HEK293 (cell line): ENCODE data around the gene HDAC10.

ENCODE experiments used
- BCL6B ChIP-seq: fragments of 450-650 bp; formaldehyde crosslinking; IDR thresholded peaks from 2 replicates; pipeline ENCODE4 v1.5.1; 2017; ENCODE audit warnings: missing biosample characterization, missing genetic modification characterization
- FEZF1 ChIP-seq: fragments of 450-650 bp; formaldehyde crosslinking; IDR thresholded peaks from 2 replicates; pipeline ENCODE4 v1.5.1; 2016; ENCODE audit warnings: missing biosample characterization, missing genetic modification characterization
- GFI1B ChIP-seq: fragments of 450-650 bp; formaldehyde crosslinking; IDR thresholded peaks from 2 replicates; pipeline ENCODE4 v1.5.1; 2016; ENCODE audit warnings: missing biosample characterization, missing genetic modification characterization
- IKZF3 ChIP-seq: fragments of 450-650 bp; IDR thresholded peaks from 2 replicates; pipeline ENCODE4 v1.5.0; 2018; ENCODE audit warnings: missing biosample characterization, mild to moderate bottlenecking, missing genetic modification characterization, moderate library complexity
- KLF9 ChIP-seq: fragments of 450-650 bp; formaldehyde crosslinking; IDR thresholded peaks from 2 replicates; pipeline ENCODE4 v1.5.1; 2016; ENCODE audit warnings: missing biosample characterization, missing genetic modification characterization, low read depth
- MYNN ChIP-seq: fragments of 450-650 bp; formaldehyde crosslinking; IDR thresholded peaks from 2 replicates; pipeline ENCODE4 v1.5.1; 2016; ENCODE audit warnings: missing biosample characterization, missing genetic modification characterization, borderline replicate concordance
- OVOL3 ChIP-seq: fragments of 450-650 bp; formaldehyde crosslinking; IDR thresholded peaks from 2 replicates; pipeline ENCODE4 v1.5.1; 2016; ENCODE audit warnings: missing biosample characterization, missing genetic modification characterization
- PRDM4 ChIP-seq: fragments of 450-650 bp; formaldehyde crosslinking; IDR thresholded peaks from 2 replicates; pipeline ENCODE4 v1.5.1; 2017; ENCODE audit warnings: missing biosample characterization, missing genetic modification characterization
- ZBTB44 ChIP-seq: fragments of 450-650 bp; IDR thresholded peaks from 2 replicates; pipeline ENCODE4 v1.5.1; 2018; ENCODE audit warnings: missing biosample characterization, mild to moderate bottlenecking, missing genetic modification characterization
- ZFHX2 ChIP-seq: fragments of 450-650 bp; formaldehyde crosslinking; conservative IDR thresholded peaks from 2 replicates; pipeline ENCODE4 v1.5.1; 2016; ENCODE audit warnings: missing biosample characterization, missing genetic modification characterization
- ZNF133 ChIP-seq: fragments of 450-650 bp; formaldehyde crosslinking; IDR thresholded peaks from 2 replicates; pipeline ENCODE4 v1.5.1; 2016; ENCODE audit warnings: missing biosample characterization, missing genetic modification characterization
- ZNF155 ChIP-seq: fragments of 450-650 bp; formaldehyde crosslinking; IDR thresholded peaks from 2 replicates; pipeline ENCODE4 v1.5.1; 2016; ENCODE audit warnings: missing biosample characterization, missing genetic modification characterization
- ZNF184 ChIP-seq: fragments of 450-650 bp; IDR thresholded peaks from 2 replicates; pipeline ENCODE4 v1.5.1; 2018; ENCODE audit warnings: missing biosample characterization, mild to moderate bottlenecking, missing genetic modification characterization
- ZNF2 ChIP-seq: fragments of 450-650 bp; formaldehyde crosslinking; IDR thresholded peaks from 2 replicates; pipeline ENCODE4 v1.5.1; 2016; ENCODE audit warnings: missing biosample characterization, missing genetic modification characterization
- ZNF501 ChIP-seq: fragments of 450-650 bp; formaldehyde crosslinking; IDR thresholded peaks from 2 replicates; pipeline ENCODE4 v1.5.1; 2016; ENCODE audit warnings: missing biosample characterization, missing genetic modification characterization
- ZNF514 ChIP-seq: fragments of 450-650 bp; formaldehyde crosslinking; IDR thresholded peaks from 2 replicates; pipeline ENCODE4 v1.5.1; 2016; ENCODE audit warnings: missing biosample characterization, missing genetic modification characterization
- ZNF610 ChIP-seq: fragments of 450-650 bp; formaldehyde crosslinking; IDR thresholded peaks from 2 replicates; pipeline ENCODE4 v1.5.1; 2016; ENCODE audit warnings: missing biosample characterization, missing genetic modification characterization, borderline replicate concordance
- ZNF629 ChIP-seq: fragments of 450-650 bp; formaldehyde crosslinking; IDR thresholded peaks from 2 replicates; pipeline ENCODE4 v1.5.1; 2017; ENCODE audit warnings: missing biosample characterization, missing genetic modification characterization
- ZNF654 ChIP-seq: fragments of 450-650 bp; formaldehyde crosslinking; IDR thresholded peaks from 2 replicates; pipeline ENCODE4 v1.5.1; 2016; ENCODE audit warnings: low read depth, missing biosample characterization, missing genetic modification characterization
- ZNF658 ChIP-seq: fragments of 450-650 bp; formaldehyde crosslinking; IDR thresholded peaks from 2 replicates; pipeline ENCODE4; 2016; ENCODE audit warnings: missing biosample characterization, missing genetic modification characterization
- ZNF747 ChIP-seq: fragments of 450-650 bp; formaldehyde crosslinking; IDR thresholded peaks from 2 replicates; pipeline ENCODE4 v1.5.1; 2016; ENCODE audit warnings: missing biosample characterization, missing genetic modification characterization
- TF ChIP-seq, protein P1 (sequence below): fragments of 450-650 bp; formaldehyde crosslinking; IDR thresholded peaks from 2 replicates; pipeline ENCODE4 v1.5.1; 2016; ENCODE audit warnings: missing biosample characterization, missing genetic modification characterization, low read depth
- TF ChIP-seq, protein P2 (sequence below): fragments of 450-650 bp; formaldehyde crosslinking; IDR thresholded peaks from 2 replicates; pipeline ENCODE4 v1.5.1; 2016; ENCODE audit warnings: missing biosample characterization, missing genetic modification characterization
- TF ChIP-seq, protein P3 (sequence below): fragments of 450-650 bp; formaldehyde crosslinking; IDR thresholded peaks from 2 replicates; pipeline ENCODE4 v1.5.1; 2016; ENCODE audit warnings: missing biosample characterization, missing genetic modification characterization
- TF ChIP-seq, protein P4 (sequence below): fragments of 450-650 bp; formaldehyde crosslinking; IDR thresholded peaks from 2 replicates; pipeline ENCODE4 v1.5.1; 2016; ENCODE audit warnings: missing biosample characterization, missing genetic modification characterization

HDAC10 gene

GRCh38 chr22:50242406-50242949 is 8.6 kb downstream of the HDAC10 start (continued):
- TF ChIP-seq PRDM4 (tag by site-specific recombination) (peak; percentile 68), ZNF514 (tag by site-specific recombination) (no peak), ZNF501 (tag by site-specific recombination) (no peak), GFI1B (tag by site-specific recombination) (no peak), ZNF658 (tag by site-specific recombination) (no peak), ZNF155 (no peak), BCL6B (tag by site-specific recombination) (no peak), ZBTB44 (tag by site-specific recombination) (no peak), ZNF747 (tag by site-specific recombination) (no peak), FEZF1 (tag by site-specific recombination) (peak; percentile 32; the same call in 1 of the 2 replicates), ZNF629 (tag by site-specific recombination) (no peak), IKZF3 (tag by site-specific recombination) (no peak), ZNF2 (no peak), OVOL3 (tag by site-specific recombination) (no peak), ZNF654 (tag by site-specific recombination) (no peak), KLF9 (tag by site-specific recombination) (no peak), ZNF184 (tag by site-specific recombination) (no peak), ZNF133 (no peak), ZFHX2 (no peak), MYNN (no peak), ZNF610 (peak; percentile 89; the same call in 1 of the 2 replicates)
- TF ChIP-seq, protein P1, sequence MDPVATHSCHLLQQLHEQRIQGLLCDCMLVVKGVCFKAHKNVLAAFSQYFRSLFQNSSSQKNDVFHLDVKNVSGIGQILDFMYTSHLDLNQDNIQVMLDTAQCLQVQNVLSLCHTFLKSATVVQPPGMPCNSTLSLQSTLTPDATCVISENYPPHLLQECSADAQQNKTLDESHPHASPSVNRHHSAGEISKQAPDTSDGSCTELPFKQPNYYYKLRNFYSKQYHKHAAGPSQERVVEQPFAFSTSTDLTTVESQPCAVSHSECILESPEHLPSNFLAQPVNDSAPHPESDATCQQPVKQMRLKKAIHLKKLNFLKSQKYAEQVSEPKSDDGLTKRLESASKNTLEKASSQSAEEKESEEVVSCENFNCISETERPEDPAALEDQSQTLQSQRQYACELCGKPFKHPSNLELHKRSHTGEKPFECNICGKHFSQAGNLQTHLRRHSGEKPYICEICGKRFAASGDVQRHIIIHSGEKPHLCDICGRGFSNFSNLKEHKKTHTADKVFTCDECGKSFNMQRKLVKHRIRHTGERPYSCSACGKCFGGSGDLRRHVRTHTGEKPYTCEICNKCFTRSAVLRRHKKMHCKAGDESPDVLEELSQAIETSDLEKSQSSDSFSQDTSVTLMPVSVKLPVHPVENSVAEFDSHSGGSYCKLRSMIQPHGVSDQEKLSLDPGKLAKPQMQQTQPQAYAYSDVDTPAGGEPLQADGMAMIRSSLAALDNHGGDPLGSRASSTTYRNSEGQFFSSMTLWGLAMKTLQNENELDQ = no peak
- TF ChIP-seq, protein P2, sequence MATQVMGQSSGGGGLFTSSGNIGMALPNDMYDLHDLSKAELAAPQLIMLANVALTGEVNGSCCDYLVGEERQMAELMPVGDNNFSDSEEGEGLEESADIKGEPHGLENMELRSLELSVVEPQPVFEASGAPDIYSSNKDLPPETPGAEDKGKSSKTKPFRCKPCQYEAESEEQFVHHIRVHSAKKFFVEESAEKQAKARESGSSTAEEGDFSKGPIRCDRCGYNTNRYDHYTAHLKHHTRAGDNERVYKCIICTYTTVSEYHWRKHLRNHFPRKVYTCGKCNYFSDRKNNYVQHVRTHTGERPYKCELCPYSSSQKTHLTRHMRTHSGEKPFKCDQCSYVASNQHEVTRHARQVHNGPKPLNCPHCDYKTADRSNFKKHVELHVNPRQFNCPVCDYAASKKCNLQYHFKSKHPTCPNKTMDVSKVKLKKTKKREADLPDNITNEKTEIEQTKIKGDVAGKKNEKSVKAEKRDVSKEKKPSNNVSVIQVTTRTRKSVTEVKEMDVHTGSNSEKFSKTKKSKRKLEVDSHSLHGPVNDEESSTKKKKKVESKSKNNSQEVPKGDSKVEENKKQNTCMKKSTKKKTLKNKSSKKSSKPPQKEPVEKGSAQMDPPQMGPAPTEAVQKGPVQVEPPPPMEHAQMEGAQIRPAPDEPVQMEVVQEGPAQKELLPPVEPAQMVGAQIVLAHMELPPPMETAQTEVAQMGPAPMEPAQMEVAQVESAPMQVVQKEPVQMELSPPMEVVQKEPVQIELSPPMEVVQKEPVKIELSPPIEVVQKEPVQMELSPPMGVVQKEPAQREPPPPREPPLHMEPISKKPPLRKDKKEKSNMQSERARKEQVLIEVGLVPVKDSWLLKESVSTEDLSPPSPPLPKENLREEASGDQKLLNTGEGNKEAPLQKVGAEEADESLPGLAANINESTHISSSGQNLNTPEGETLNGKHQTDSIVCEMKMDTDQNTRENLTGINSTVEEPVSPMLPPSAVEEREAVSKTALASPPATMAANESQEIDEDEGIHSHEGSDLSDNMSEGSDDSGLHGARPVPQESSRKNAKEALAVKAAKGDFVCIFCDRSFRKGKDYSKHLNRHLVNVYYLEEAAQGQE (tag by site-specific recombination) = no peak
- TF ChIP-seq, protein P3, sequence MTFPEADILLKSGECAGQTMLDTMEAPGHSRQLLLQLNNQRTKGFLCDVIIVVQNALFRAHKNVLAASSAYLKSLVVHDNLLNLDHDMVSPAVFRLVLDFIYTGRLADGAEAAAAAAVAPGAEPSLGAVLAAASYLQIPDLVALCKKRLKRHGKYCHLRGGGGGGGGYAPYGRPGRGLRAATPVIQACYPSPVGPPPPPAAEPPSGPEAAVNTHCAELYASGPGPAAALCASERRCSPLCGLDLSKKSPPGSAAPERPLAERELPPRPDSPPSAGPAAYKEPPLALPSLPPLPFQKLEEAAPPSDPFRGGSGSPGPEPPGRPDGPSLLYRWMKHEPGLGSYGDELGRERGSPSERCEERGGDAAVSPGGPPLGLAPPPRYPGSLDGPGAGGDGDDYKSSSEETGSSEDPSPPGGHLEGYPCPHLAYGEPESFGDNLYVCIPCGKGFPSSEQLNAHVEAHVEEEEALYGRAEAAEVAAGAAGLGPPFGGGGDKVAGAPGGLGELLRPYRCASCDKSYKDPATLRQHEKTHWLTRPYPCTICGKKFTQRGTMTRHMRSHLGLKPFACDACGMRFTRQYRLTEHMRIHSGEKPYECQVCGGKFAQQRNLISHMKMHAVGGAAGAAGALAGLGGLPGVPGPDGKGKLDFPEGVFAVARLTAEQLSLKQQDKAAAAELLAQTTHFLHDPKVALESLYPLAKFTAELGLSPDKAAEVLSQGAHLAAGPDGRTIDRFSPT = no peak
- TF ChIP-seq, protein P4, sequence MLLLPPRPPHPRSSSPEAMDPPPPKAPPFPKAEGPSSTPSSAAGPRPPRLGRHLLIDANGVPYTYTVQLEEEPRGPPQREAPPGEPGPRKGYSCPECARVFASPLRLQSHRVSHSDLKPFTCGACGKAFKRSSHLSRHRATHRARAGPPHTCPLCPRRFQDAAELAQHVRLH (tag by site-specific recombination) = no peak
